Fibroblast of pulmonary artery (primary cell): ENCODE data around the gene POC1A.

Source experiments
- DNase-seq: peaks from one replicate; pipeline ENCODE4 v3.0.0-alpha.2; 2010; ENCODE audit warnings: low read depth
- H3K4me3 ChIP-seq: replicated peaks from 2 replicates; pipeline ENCODE4 v1.5.1; 2011; ENCODE audit warnings: low read depth, mild to moderate bottlenecking, control low read depth, low read length, moderate library complexity
- CTCF ChIP-seq: IDR thresholded peaks from 2 replicates; pipeline ENCODE4 v1.5.1; 2011; ENCODE audit warnings: mild to moderate bottlenecking, control low read depth, low read length, inconsistent platforms; ENCODE audit errors: missing control alignments

The POC1A gene

GRCh38 chr3:52197842-52198625, 43.8 kb upstream of the POC1A start, which contains the start of gene ALAS1:
TSS of gene ALAS1 (plus strand) at chr3:52198160. CDS start at chr3:52199242, 1,082 bp downstream.
- DNase-seq: peak; percentile 86
- TF ChIP-seq CTCF: no peak
- peak within 1 kb of the TSS; percentile 90 for H3K4me3 ChIP-seq

GRCh38 chr3:52197499-52197841, 43.2 kb upstream of the POC1A start:
- no peak for DNase-seq
- TF ChIP-seq CTCF: no peak

GRCh38 chr3:52196977-52197376, 42.8 kb upstream of the POC1A start:
- no peak for TF ChIP-seq CTCF

More at GRCh38 chr3:52197499-52197841, 43.2 kb upstream of the POC1A start:
- peak overlapping the region; percentile 90 for H3K4me3 ChIP-seq

GRCh38 chr3:52195823-52196331, 41.7 kb upstream of the POC1A start:
- peak; percentile 89 for DNase-seq
- H3K4me3 ChIP-seq: no peak overlapping the region
- no peak for TF ChIP-seq CTCF

More at GRCh38 chr3:52196977-52197376, 42.8 kb upstream of the POC1A start:
- H3K4me3 ChIP-seq: no peak overlapping the region
- no peak for DNase-seq

GRCh38 chr3:52195291-52195597, 41.0 kb upstream of the POC1A start:
- no peak for TF ChIP-seq CTCF
- H3K4me3 ChIP-seq: no peak overlapping the region
- no peak for DNase-seq

GRCh38 chr3:52194485-52195290, 40.5 kb upstream of the POC1A start:
- no peak overlapping the region for H3K4me3 ChIP-seq
- DNase-seq: peak; percentile 84
- no peak for TF ChIP-seq CTCF
